ENCODE results near the gene PALD1. TPM values are rescaled to one million over a fixed set of nuclear protein-coding genes. Genes with fewer than 3 reads are reported as not detected.

PALD1 gene
- polyA plus RNA-seq, 2 of the 4 experiments (the other 2 are of a cell fraction) = 3.6 to 5.5 TPM

DNA sequence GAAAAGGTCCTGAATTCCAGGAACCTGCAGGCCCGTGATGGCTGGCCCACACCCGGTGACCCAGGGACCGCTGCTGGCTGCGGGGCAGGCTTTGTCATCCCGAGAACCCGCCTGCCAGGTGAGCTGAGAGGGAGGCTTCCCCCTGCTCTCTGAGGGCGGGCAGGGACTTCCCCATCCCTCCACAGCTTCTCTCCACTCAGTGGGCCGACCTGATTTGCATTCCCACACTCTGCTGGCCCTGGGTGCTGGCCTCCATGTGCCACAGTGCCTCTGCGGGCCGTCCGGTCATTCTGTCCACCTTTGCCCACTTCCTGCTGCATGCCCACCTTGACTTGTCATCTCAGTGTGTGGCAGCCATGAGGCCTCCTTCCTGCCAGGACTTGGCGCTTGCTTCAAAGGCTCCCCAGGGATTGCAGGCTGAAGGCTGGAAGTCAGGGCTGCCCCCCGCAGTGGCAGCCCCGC lies 35.3 kb downstream of the PALD1 start:
- Histone ChIP-seq H3K9me3 (no peaks in the 10 kb centered on the region), H3K4me1 (no peaks in the 10 kb centered on the region), H3K4me3 (no peak overlapping the region), H3K27ac (no peak overlapping the region), H3K4me2 (no peak overlapping the region)
- TF ChIP-seq RARB (CRISPR knock-in tag; IDR thresholded peaks at IDR 0.05) = no peak
- no peak for TF ChIP-seq CBX2 (IDR thresholded peaks at IDR 0.05; ENCODE audit: borderline replicate concordance, low read depth)
- no peak for TF ChIP-seq HOXA7 (CRISPR knock-in tag; IDR thresholded peaks at IDR 0.05)
- TF ChIP-seq EHF (CRISPR knock-in tag; IDR thresholded peaks at IDR 0.05) = no peak
- TF ChIP-seq ZSCAN20 (CRISPR knock-in tag; IDR thresholded peaks at IDR 0.05) = no peak
- TF ChIP-seq FOSL2 (IDR thresholded peaks at IDR 0.05) = no peak
- no peak for TF ChIP-seq FOSL2 (CRISPR knock-in tag; IDR thresholded peaks at IDR 0.05)
- TF ChIP-seq, protein P1, sequence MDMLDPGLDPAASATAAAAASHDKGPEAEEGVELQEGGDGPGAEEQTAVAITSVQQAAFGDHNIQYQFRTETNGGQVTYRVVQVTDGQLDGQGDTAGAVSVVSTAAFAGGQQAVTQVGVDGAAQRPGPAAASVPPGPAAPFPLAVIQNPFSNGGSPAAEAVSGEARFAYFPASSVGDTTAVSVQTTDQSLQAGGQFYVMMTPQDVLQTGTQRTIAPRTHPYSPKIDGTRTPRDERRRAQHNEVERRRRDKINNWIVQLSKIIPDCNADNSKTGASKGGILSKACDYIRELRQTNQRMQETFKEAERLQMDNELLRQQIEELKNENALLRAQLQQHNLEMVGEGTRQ (IDR thresholded peaks at IDR 0.05) = no peak
- TF ChIP-seq RFX5 (IDR thresholded peaks at IDR 0.05) = no peak
- no peak for TF ChIP-seq HEYL (CRISPR knock-in tag; IDR thresholded peaks at IDR 0.05)
- TF ChIP-seq MAFK (IDR thresholded peaks at IDR 0.05; ENCODE audit: partially characterized antibody) = no peak
- no peak for TF ChIP-seq KDM5A (IDR thresholded peaks at IDR 0.05)
- TF ChIP-seq HDAC2 (IDR thresholded peaks at IDR 0.05) = no peak
- TF ChIP-seq MYC (IDR thresholded peaks at IDR 0.05; ENCODE audit: borderline replicate concordance, low read length) = no peak
- TF ChIP-seq, protein P2, sequence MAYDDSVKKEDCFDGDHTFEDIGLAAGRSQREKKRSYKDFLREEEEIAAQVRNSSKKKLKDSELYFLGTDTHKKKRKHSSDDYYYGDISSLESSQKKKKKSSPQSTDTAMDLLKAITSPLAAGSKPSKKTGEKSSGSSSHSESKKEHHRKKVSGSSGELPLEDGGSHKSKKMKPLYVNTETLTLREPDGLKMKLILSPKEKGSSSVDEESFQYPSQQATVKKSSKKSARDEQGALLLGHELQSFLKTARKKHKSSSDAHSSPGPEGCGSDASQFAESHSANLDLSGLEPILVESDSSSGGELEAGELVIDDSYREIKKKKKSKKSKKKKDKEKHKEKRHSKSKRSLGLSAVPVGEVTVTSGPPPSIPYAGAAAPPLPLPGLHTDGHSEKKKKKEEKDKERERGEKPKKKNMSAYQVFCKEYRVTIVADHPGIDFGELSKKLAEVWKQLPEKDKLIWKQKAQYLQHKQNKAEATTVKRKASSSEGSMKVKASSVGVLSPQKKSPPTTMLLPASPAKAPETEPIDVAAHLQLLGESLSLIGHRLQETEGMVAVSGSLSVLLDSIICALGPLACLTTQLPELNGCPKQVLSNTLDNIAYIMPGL (CRISPR knock-in tag; IDR thresholded peaks at IDR 0.05; ENCODE audit: borderline replicate concordance) = no peak
- TF ChIP-seq, protein P3, sequence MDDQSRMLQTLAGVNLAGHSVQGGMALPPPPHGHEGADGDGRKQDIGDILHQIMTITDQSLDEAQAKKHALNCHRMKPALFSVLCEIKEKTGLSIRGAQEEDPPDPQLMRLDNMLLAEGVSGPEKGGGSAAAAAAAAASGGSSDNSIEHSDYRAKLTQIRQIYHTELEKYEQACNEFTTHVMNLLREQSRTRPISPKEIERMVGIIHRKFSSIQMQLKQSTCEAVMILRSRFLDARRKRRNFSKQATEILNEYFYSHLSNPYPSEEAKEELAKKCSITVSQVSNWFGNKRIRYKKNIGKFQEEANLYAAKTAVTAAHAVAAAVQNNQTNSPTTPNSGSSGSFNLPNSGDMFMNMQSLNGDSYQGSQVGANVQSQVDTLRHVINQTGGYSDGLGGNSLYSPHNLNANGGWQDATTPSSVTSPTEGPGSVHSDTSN (IDR thresholded peaks at IDR 0.05) = no peak
- TF ChIP-seq PHF8 (IDR thresholded peaks at IDR 0.05; ENCODE audit: borderline replicate concordance, low read depth) = no peak
- TF ChIP-seq EP300 (IDR thresholded peaks at IDR 0.05) = no peak
- ChIA-PET CTCF (no interaction called here), POLR2A (no interaction called here)
- no peak for ATAC-seq
- no peak for FAIRE-seq
- 88% methylated on average over 14 of the region's 14 CpGs for WGBS (ENCODE audit: missing lambda C conversion rate)
- DNase-seq (ENCODE audit: low read depth in 1 of 2, low spot score in 1 of 2) = no peak

DNA sequence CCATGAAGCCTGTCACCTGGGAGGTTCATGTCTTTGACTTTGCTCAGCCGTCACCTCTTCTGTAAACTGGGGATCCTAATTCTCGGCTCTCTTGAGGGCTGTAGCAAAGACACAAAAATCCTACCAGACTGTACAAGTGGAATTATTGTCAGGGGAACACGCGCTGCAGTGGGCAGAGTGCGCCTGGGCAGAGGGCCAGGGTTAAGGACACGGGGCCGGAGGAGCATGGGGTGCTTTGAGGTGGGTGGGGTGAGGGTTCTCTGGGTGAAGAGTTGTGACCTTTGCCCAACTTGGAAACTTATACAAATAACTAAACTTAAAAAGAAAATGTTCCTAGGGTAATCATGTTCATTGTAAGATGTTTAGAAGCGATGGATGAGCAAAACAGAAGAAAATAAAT lies 36.0 kb downstream of the PALD1 start:
- no peak overlapping the region for H3K4me2 ChIP-seq
- DNase-seq (ENCODE audit: low read depth in 1 of 2, low spot score in 1 of 2) (no peak), ATAC-seq (no peak), FAIRE-seq (no peak)
- 94% methylated on average over 8 of the region's 8 CpGs for WGBS (ENCODE audit: missing lambda C conversion rate)
- H3K9me3 ChIP-seq = no peaks in the 10 kb centered on the region
- ChIA-PET POLR2A (no interaction called here), CTCF (interaction anchor here (1.0 kb wide), 1 partner anchor 127 kb away, joined by 5 read pairs; no protein-coding TSS in a partner anchor)
- H3K4me1 ChIP-seq = no peaks in the 10 kb centered on the region
- H3K27ac ChIP-seq = no peak overlapping the region
- TF ChIP-seq EP300 (IDR thresholded peaks at IDR 0.05) = no peak
- TF ChIP-seq, protein P4, sequence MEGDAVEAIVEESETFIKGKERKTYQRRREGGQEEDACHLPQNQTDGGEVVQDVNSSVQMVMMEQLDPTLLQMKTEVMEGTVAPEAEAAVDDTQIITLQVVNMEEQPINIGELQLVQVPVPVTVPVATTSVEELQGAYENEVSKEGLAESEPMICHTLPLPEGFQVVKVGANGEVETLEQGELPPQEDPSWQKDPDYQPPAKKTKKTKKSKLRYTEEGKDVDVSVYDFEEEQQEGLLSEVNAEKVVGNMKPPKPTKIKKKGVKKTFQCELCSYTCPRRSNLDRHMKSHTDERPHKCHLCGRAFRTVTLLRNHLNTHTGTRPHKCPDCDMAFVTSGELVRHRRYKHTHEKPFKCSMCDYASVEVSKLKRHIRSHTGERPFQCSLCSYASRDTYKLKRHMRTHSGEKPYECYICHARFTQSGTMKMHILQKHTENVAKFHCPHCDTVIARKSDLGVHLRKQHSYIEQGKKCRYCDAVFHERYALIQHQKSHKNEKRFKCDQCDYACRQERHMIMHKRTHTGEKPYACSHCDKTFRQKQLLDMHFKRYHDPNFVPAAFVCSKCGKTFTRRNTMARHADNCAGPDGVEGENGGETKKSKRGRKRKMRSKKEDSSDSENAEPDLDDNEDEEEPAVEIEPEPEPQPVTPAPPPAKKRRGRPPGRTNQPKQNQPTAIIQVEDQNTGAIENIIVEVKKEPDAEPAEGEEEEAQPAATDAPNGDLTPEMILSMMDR (IDR thresholded peaks at IDR 0.05) = no peak
- TF ChIP-seq HES2 (IDR thresholded peaks at IDR 0.05) = no peak
- no peak for TF ChIP-seq MAZ (IDR thresholded peaks at IDR 0.05; ENCODE audit: borderline replicate concordance, low read depth, low read length)
- no peak overlapping the region for H3K4me3 ChIP-seq

Measured in A549 (cell line).